Ishikawa (cell line): ENCODE data around the gene LAMA3.

Experiments
- EP300 ChIP-seq: IDR thresholded peaks from 2 replicates; pipeline ENCODE4 v1.6.1; 2012; ENCODE audit warnings: borderline replicate concordance
- RAD21 ChIP-seq: IDR thresholded peaks from 2 replicates; pipeline ENCODE4 v1.6.1; 2012; ENCODE audit warnings: low read depth
- REST ChIP-seq: IDR thresholded peaks from 2 replicates; pipeline ENCODE4 v1.6.1; 2012; ENCODE audit warnings: low read depth, mild to moderate bottlenecking
- YY1 ChIP-seq: IDR thresholded peaks from 2 replicates; pipeline ENCODE4 v1.6.1; 2012; ENCODE audit warnings: low read depth

DNA sequence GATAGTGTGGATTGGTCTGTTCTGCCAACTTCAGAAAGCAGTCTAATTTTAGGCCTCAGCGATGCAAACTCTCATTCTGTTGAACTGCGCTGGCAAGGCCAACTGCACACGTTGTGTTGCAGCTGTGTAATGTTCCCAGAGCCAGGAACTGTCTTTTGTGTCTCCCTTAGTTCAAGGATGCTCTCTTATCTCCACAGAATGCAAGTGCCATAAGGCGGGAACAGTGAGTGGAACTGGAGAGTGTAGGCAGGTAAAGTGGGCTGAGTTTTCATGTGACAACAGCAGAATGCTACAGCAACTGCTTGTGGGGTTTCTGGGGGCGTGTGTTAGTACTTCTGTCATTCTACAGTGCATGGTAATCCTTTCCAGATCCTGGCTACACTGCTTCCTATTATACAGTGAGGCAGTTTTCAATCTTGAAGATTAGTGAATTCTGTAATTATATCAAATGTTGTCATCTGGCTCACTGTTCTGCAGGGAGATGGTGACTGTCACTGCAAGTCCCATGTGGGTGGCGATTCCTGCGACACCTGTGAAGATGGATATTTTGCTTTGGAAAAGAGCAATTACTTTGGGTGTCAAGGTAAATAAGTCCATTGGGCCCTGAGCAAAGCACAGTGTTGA is 125.8 kb downstream of the LAMA3 start:
- TF ChIP-seq EP300 (no peak), RAD21 (no peak), YY1 (no peak), REST (no peak)
